Ishikawa (cell line): Measurements from ENCODE around the gene ZNF136.

Experiments used
- CEBPB ChIP-seq: IDR thresholded peaks from 2 replicates; pipeline ENCODE4 v1.6.1; 2012
- CREB1 ChIP-seq: IDR thresholded peaks from 2 replicates; pipeline ENCODE4 v1.6.1; 2012; ENCODE audit warnings: low read depth
- EGR1 ChIP-seq: IDR thresholded peaks from 2 replicates; pipeline ENCODE4 v1.6.1; 2012
- EP300 ChIP-seq: IDR thresholded peaks from 2 replicates; pipeline ENCODE4 v1.6.1; 2012; ENCODE audit warnings: borderline replicate concordance
- FOXM1 ChIP-seq: IDR thresholded peaks from 2 replicates; pipeline ENCODE4 v1.6.1; 2012; ENCODE audit warnings: low read depth, borderline replicate concordance
- MAX ChIP-seq: IDR thresholded peaks from 2 replicates; pipeline ENCODE4 v1.6.1; 2012
- NFIC ChIP-seq: IDR thresholded peaks from 2 replicates; pipeline ENCODE4 v1.6.1; 2012
- RAD21 ChIP-seq: IDR thresholded peaks from 2 replicates; pipeline ENCODE4 v1.6.1; 2012; ENCODE audit warnings: low read depth
- REST ChIP-seq: IDR thresholded peaks from 2 replicates; pipeline ENCODE4 v1.6.1; 2012; ENCODE audit warnings: low read depth, mild to moderate bottlenecking
- TAF1 ChIP-seq: IDR thresholded peaks from 2 replicates; pipeline ENCODE4 v1.6.1; 2012; ENCODE audit warnings: low read depth, mild to moderate bottlenecking
- TCF12 ChIP-seq: IDR thresholded peaks from 2 replicates; pipeline ENCODE4 v1.6.1; 2012; ENCODE audit warnings: low read depth
- TEAD4 ChIP-seq: IDR thresholded peaks from 2 replicates; pipeline ENCODE4 v1.6.1; 2012
- USF1 ChIP-seq: IDR thresholded peaks from 2 replicates; pipeline ENCODE4 v1.6.1; 2012
- YY1 ChIP-seq: IDR thresholded peaks from 2 replicates; pipeline ENCODE4 v1.6.1; 2012; ENCODE audit warnings: low read depth
- ZBTB7A ChIP-seq: IDR thresholded peaks from 2 replicates; pipeline ENCODE4 v1.6.1; 2012; ENCODE audit warnings: low read depth

Gene ZNF136

GRCh38 chr19:12162882-12163806 lies at the start of gene ZNF136:
ZNF136 (plus strand) TSS chr19:12163096; CDS start chr19:12163204, 108 bp downstream.
- TF ChIP-seq MAX (peak; percentile 62; the same call in 1 of the 2 replicates), TCF12 (peak; percentile 60; the same call in 1 of the 2 replicates), NFIC (no peak), TAF1 (peak; percentile 67)

- TF ChIP-seq TAF1 = no peak
- no peak for TF ChIP-seq CREB1
- no peak for TF ChIP-seq MAX
- no peak for TF ChIP-seq EP300
- TF ChIP-seq ZBTB7A = no peak
- no peak for TF ChIP-seq FOXM1
- no peak for TF ChIP-seq NFIC
- TF ChIP-seq USF1 = no peak
- no peak for TF ChIP-seq RAD21
Measured at GRCh38 chr19:12113121-12113520, 49.8 kb upstream of the ZNF136 start.

GRCh38 chr19:12117201-12117970 lies 45.5 kb upstream of the ZNF136 start:
- no peak for TF ChIP-seq TCF12
- TF ChIP-seq RAD21 = no peak
- no peak for TF ChIP-seq YY1

- TF ChIP-seq EGR1 (no peak), RAD21 (peak; percentile 38; the same call in 1 of the 2 replicates)
Measured at GRCh38 chr19:12126707-12127106, 36.2 kb upstream of the ZNF136 start.

GRCh38 chr19:12133069-12133468 lies 29.8 kb upstream of the ZNF136 start:
- TF ChIP-seq ZBTB7A (no peak), CEBPB (no peak), TAF1 (no peak), NFIC (no peak), TEAD4 (no peak)

- TF ChIP-seq TCF12 = no peak
- no peak for TF ChIP-seq CREB1
- TF ChIP-seq CEBPB = no peak
- no peak for TF ChIP-seq MAX
- TF ChIP-seq ZBTB7A = no peak
- no peak for TF ChIP-seq TAF1
- no peak for TF ChIP-seq EGR1
- no peak for TF ChIP-seq RAD21
- no peak for TF ChIP-seq REST
- no peak for TF ChIP-seq TEAD4
- TF ChIP-seq EP300 = no peak
Measured at GRCh38 chr19:12137221-12137940, 25.5 kb upstream of the ZNF136 start.

- TF ChIP-seq EP300 = no peak
- TF ChIP-seq TEAD4 = no peak
- TF ChIP-seq CREB1 = no peak
- TF ChIP-seq FOXM1 = no peak
- TF ChIP-seq EGR1 = no peak
- TF ChIP-seq TCF12 = no peak
- TF ChIP-seq MAX = no peak
- no peak for TF ChIP-seq USF1
- no peak for TF ChIP-seq CEBPB
- TF ChIP-seq TAF1 = no peak
- TF ChIP-seq NFIC = no peak
- TF ChIP-seq RAD21 = no peak
- TF ChIP-seq YY1 = no peak
Measured at GRCh38 chr19:12139269-12139668, 23.6 kb upstream of the ZNF136 start.
